ENCODE measurements around the gene SLC26A8. TPM values are rescaled to one million over a fixed set of nuclear protein-coding genes. Genes with fewer than 3 reads are reported as not detected.
"Not testable (repeated sequence)": the region's sequence is repeated elsewhere in the genome, so short reads cannot be mapped to it uniquely, and the experiment has no call there.

SLC26A8 gene
- total RNA-seq, 1 donor from 2014 or later, result not detected

GRCh38 chr6:36027501-36028087, 3.2 kb upstream of the SLC26A8 start, which contains the start of gene MAPK14:
Gene MAPK14 (plus strand): TSS chr6:36027808. CDS start chr6:36028158, 350 bp downstream.
- peak; percentile 99 for DNase-seq
- ATAC-seq (ENCODE audit: poor library complexity), result peak; percentile 96
- intact Hi-C loops (cut with DNase I), result loop anchor here (1.0 to 5.0 kb wide), 2 partner anchors 68 to 170 kb away; partner anchors contain the start of gene BRPF3

- intact Hi-C loops (cut with DNase I), result loop anchor here (5.0 kb wide), 1 partner anchor 171 kb away; the partner anchor contains the start of gene BRPF3
- ATAC-seq (ENCODE audit: poor library complexity) (no peak), DNase-seq (no peak)
Observed at GRCh38 chr6:36025932-36026327, 1.5 kb upstream of the SLC26A8 start.

GRCh38 chr6:36025260-36025931, 955 bp upstream of the SLC26A8 start:
- no peak for DNase-seq
- intact Hi-C loops (cut with DNase I), result loop anchor here (5.0 kb wide), 1 partner anchor 172 kb away; the partner anchor contains the start of gene BRPF3
- ATAC-seq (ENCODE audit: poor library complexity), result no peak

- DNase-seq, result no peak
- no peak for ATAC-seq (ENCODE audit: poor library complexity)
- intact Hi-C loops (cut with DNase I), result no loop called here
Observed at GRCh38 chr6:36020154-36020553, 4.3 kb downstream of the SLC26A8 start.

- ATAC-seq (ENCODE audit: poor library complexity), result no peak
- DNase-seq, result no peak
- intact Hi-C loops (cut with DNase I), result no loop called here
Observed at GRCh38 chr6:36019167-36019566, 5.3 kb downstream of the SLC26A8 start.

GRCh38 chr6:36018339-36018738, 6.1 kb downstream of the SLC26A8 start:
- no peak for ATAC-seq (ENCODE audit: poor library complexity)
- DNase-seq, result no peak
- intact Hi-C loops (cut with DNase I), result no loop called here

- DNase-seq, result no peak
- no peak for ATAC-seq (ENCODE audit: poor library complexity)
- intact Hi-C loops (cut with DNase I), result no loop called here
Observed at GRCh38 chr6:36015666-36016065, 8.8 kb downstream of the SLC26A8 start.

GRCh38 chr6:36000451-36000850, 24.0 kb downstream of the SLC26A8 start:
- ATAC-seq (ENCODE audit: poor library complexity) (no peak), DNase-seq (no peak)
- intact Hi-C loops (cut with DNase I), result no loop called here

- ATAC-seq (ENCODE audit: poor library complexity), result no peak
- intact Hi-C loops (cut with DNase I), result no loop called here
- no peak for DNase-seq
Observed at GRCh38 chr6:35993150-35993549, 31.3 kb downstream of the SLC26A8 start.

GRCh38 chr6:35988047-35988446, 36.4 kb downstream of the SLC26A8 start:
- ATAC-seq (ENCODE audit: poor library complexity); DNase-seq; intact Hi-C loops (cut with DNase I): not testable (repeated sequence)

GRCh38 chr6:35984701-35985100, 39.7 kb downstream of the SLC26A8 start:
- DNase-seq, result no peak
- intact Hi-C loops (cut with DNase I), result no loop called here
- ATAC-seq (ENCODE audit: poor library complexity), result no peak

- no peak for ATAC-seq (ENCODE audit: poor library complexity)
- intact Hi-C loops (cut with DNase I), result no loop called here
- DNase-seq, result no peak
Observed at GRCh38 chr6:35980991-35981645, 43.3 kb downstream of the SLC26A8 start.

GRCh38 chr6:35980126-35980525, 44.3 kb downstream of the SLC26A8 start:
- ATAC-seq (ENCODE audit: poor library complexity); intact Hi-C loops (cut with DNase I); DNase-seq: not testable (repeated sequence)

- no peak for DNase-seq
- intact Hi-C loops (cut with DNase I), result no loop called here
- ATAC-seq (ENCODE audit: poor library complexity), result peak; percentile 83
Observed at GRCh38 chr6:35977308-35977707, 47.1 kb downstream of the SLC26A8 start.

- ATAC-seq (ENCODE audit: poor library complexity) (peak; percentile 48), DNase-seq (no peak)
- intact Hi-C loops (cut with DNase I), result no loop called here
Observed at GRCh38 chr6:35973670-35974222, 50.7 kb downstream of the SLC26A8 start.

- no peak for ATAC-seq (ENCODE audit: poor library complexity)
- intact Hi-C loops (cut with DNase I), result no loop called here
Observed at GRCh38 chr6:35972471-35973367, 51.7 kb downstream of the SLC26A8 start.

GRCh38 chr6:35970181-35970580, 54.3 kb downstream of the SLC26A8 start:
- intact Hi-C loops (cut with DNase I), result no loop called here
- DNase-seq, result no peak
- ATAC-seq (ENCODE audit: poor library complexity), result no peak

More at GRCh38 chr6:35972471-35973367, 51.7 kb downstream of the SLC26A8 start:
- DNase-seq, result no peak

GRCh38 chr6:35969646-35970045, 54.8 kb downstream of the SLC26A8 start:
- intact Hi-C loops (cut with DNase I), result no loop called here
- no peak for ATAC-seq (ENCODE audit: poor library complexity)
- no peak for DNase-seq
